Left kidney (tissue), 2 donors: ENCODE results near the gene ARHGAP42. TPM values are rescaled to one million over a fixed set of nuclear protein-coding genes. Genes with fewer than 3 reads are reported as not detected.
"Not testable (repeated sequence)": the region's sequence is repeated elsewhere in the genome, so short reads cannot be mapped to it uniquely, and the experiment has no call there.

Experiments used
- DNase-seq: peaks from one replicate; pipeline ENCODE4 v3.0.0-alpha.2; 2013
- polyA plus RNA-seq: library from polyadenylated mRNA; unstranded; fragments of 120-200 nt; gene quantifications from one replicate; pipeline ENCODE4 v1.2.1, GENCODE V29; 2013; ENCODE audit not compliant: insufficient read length

ARHGAP42 gene
- polyA plus RNA-seq, 1 donor = 35.3 TPM

DNA sequence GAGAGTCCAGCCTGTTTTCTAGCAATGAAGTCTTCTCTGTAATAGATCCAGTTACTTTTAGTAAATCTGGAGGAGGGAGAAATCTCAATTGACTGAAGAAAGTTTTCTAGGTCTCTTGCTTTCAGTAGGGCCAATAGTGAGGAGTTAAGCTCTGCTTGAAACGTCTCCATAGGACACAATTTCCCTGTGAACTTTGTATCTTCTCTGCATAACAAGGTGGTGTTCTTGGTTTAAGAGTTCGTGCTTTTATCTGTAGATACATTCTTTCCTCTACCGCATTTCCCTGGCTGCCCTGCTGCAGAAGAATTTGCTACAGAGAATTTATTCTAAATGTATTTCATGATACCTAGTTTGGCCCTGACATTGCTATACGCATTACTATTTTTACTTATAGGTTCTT, 183.1 kb downstream of the ARHGAP42 start:
- DNase-seq = no peak

DNA sequence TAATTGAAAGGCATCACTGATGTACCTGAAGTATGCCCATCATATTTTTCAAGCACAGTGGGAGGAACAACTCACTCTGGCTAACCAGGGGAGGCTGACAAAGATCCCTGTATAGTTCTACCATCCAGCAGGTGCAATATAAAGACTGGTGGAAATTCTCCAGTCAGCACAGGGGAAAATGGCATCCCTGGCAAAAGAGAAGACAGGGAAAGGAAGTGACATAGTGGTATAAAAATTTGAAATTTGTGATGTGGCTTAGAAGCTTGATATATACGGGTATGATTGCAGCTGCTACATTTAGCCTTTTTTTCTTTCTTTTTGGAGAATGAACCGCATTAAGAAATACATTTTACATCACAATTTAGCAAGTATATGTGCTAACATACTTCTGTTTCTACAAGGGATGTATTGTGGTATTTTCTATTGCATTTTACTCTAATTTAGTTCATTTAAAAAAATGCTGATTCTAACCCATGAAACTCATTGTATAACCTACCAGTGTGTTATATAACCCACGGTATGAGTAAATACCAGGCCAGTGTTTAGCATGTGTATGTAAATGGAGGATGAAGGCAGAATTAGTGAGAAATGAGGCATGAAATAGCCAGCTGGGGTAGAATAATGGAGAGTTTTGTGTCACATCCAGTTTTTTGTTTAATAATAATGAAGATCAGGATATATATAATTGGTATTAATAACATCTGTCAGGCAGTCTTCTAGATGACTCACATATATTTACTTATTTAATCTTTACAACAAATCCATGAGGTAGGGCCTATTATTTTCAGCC, 186.1 kb downstream of the ARHGAP42 start:
- DNase-seq = no peak

DNA sequence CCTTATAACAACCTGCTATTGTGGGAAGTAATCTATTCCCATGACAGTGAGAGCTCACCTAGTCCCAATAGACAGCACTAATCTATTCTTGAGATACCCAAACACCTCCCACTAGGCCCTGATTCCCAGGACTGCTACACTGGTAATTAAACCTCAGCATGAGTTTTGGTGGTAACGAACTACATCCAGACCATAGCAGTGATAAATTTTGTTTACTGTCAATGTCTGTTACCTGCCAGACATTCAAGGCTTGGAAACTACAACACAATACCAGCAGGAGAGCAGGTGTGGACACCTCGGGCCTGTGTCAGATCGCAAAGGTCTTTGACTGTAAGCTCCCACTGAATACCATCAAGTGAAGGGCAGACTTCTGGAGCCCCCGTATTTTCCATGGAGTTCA, 187.1 kb downstream of the ARHGAP42 start:
- no peak for DNase-seq

DNA sequence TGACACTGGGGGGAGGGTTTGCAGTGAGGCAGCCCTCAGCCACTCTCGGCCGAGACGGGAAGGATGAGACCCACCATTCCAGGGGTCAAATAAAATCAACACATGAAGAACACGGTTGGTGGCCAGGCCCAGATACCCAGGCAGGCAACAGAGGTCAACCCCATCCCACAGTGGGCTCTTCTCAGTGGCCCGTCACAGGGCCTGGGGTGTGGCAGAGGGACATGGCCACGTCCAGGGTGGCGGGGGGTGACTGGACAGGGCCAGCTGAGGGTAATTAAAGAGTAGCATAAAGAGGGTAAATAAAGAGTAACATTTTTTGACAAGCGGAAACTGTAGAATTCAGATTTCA, 188.4 kb downstream of the ARHGAP42 start:
- no peak for DNase-seq

GRCh38 chr11:100876815-100877520, 189.9 kb downstream of the ARHGAP42 start:
- DNase-seq = peak; percentile 86

GRCh38 chr11:100878474-100878873, 191.4 kb downstream of the ARHGAP42 start:
- no peak for DNase-seq

DNA sequence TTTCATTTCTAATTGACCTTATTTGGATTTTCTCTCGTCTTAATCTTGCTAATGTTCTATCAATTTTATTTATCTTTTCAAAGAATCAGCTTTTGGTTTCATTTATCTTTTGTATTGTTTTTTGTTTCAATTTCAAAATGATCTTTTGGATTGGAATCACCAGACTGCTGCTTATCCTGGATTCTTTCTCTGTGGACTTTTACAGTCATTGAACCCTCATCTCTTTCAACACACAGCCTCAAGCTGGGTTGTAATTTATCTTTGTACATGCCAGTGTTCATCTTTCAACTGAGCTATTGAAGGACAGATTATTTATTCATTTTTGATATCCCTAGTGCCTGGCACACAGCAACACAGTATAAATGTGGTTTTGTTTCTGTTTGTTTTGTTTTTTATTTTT, 195.9 kb downstream of the ARHGAP42 start:
- no peak for DNase-seq

- DNase-seq = no peak
Measured at GRCh38 chr11:100883830-100884229, 196.7 kb downstream of the ARHGAP42 start.

- no peak for DNase-seq
Measured at GRCh38 chr11:100887659-100888058, 200.6 kb downstream of the ARHGAP42 start.

DNA sequence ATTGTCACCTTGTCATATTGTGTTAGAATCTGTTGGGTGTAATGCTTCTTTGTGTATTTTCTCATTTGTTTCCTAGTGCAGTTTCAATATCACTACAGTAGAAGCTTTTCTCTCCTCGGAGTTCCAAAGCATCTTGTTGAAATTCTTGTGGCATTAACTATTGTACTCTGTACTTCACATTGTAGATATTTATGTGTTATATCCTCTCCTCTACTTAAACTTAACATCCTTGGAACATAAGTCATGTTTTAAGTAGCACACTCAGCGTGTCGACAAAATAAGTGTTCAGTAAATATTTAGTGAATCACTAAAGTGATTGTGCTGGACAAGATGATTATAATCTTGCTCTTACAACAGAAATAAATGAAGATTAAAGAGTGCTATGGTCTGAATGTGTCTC, 201.7 kb downstream of the ARHGAP42 start:
- no peak for DNase-seq

GRCh38 chr11:100889758-100890157, 202.7 kb downstream of the ARHGAP42 start:
- DNase-seq = no peak

DNA sequence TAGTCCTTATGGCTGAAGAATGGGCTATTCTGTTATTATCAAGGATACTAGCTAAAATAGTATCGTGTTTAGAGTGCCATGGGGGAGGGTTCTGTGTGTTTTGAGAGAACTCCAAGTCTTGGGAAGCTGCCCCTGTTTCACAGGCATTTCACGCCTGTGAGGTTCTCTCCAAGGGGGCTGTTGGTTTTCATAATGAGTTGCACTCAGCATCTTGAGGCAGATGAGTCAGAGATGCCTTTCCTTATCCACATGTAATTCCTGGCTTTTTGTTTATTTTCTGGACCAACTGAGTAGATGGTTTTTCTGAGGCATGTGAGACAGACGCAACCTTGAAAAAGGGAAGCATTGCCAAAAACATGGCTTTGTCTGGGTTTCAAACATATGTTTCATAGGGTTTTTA, 203.7 kb downstream of the ARHGAP42 start:
- DNase-seq = no peak

GRCh38 chr11:100892886-100893285, 205.8 kb downstream of the ARHGAP42 start:
- DNase-seq = no peak

DNA sequence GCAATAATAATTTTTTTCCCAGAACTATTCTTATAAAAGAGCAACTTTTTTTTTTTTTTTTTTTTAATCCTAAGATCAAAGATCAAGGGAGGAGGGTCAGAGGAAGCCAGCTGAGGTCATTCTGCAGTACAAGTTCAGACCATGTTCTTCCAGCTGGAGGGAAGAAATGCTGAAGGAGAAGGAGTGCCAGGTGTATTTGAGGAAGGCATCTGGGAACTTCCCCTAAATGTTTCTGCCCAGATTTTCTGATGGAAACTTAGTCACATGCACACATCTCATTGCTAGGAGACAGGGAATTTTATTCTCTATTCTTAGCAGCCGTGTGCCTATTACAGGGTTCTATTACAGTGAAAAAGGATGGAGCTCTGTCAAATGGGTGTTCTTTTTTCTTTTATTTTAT, 208.4 kb downstream of the ARHGAP42 start:
- no peak for DNase-seq

DNA sequence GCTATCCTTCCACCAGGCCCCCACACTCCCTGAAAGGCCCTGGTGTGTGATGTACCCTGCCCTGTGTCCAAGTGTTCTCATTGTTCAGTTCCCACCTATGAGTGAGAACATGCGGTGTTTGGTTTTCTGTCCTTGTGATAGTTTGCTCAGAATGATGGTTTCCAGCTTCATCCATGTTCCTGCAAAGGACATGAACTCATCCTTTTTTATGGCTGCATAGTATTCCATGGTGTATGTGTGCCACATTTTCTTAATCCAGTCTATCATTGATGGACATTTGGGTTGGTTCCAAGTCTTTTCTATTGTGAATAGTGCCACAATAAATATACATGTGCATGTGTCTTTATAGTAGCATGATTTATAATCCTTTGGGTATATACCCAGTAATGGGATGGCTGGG, 208.9 kb downstream of the ARHGAP42 start:
- not testable (repeated sequence) for DNase-seq

GRCh38 chr11:100901471-100901870, 214.4 kb downstream of the ARHGAP42 start:
- DNase-seq = not testable (repeated sequence)

GRCh38 chr11:100902454-100903141, 215.5 kb downstream of the ARHGAP42 start:
- no peak for DNase-seq

- DNase-seq = no peak
Measured at GRCh38 chr11:100903284-100903683, 216.2 kb downstream of the ARHGAP42 start.

- DNase-seq = no peak
Measured at GRCh38 chr11:100905684-100906083, 218.6 kb downstream of the ARHGAP42 start.

- no peak for DNase-seq
Measured at GRCh38 chr11:100908746-100909145, 221.7 kb downstream of the ARHGAP42 start.

DNA sequence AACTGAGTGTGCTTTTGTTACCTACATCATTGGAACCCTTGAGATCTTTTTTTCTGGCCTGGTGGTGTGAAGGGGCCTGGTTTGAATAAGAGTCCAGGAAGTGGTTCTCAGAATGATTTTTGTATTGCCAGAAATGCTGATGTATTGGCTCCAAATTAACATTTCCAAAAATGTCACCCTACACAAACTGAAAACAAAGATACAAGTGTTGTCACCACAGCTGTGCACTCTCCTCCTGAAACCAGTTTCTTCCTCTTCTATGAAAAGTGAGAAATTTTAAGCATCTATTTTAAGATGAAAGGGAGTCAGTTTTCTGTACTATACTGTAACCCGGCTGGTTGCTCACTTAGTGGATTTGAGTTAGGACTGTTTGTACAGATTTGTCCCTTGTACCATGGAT, 223.7 kb downstream of the ARHGAP42 start:
- DNase-seq = no peak

- DNase-seq = no peak
Measured at GRCh38 chr11:100914415-100915110, 227.5 kb downstream of the ARHGAP42 start.
